OCI-LY1 (cell line): ENCODE results near the gene CYP2C19.

ENCODE experiments used
- H2AFZ ChIP-seq: fragments of 200-600 bp; sonication (generic), shearing (Covaris generic); 2 replicates; pipeline ENCODE4 v1.6.0; 2014; ENCODE audit warnings: antibody characterized with exemption, mild to moderate bottlenecking, low read length
- H3F3A ChIP-seq: fragments of 200-600 bp; sonication (generic), shearing (Covaris generic); 2 replicates; pipeline ENCODE4 v1.6.0; 2014; ENCODE audit warnings: mild to moderate bottlenecking, antibody characterized with exemption, low read length, moderate library complexity; ENCODE audit not compliant: insufficient read depth
- H3K27ac ChIP-seq: fragments of 200-600 bp; sonication (generic); 2 replicates; pipeline ENCODE4 v1.5.1; 2014; ENCODE audit warnings: low read length, mixed run types, mild to moderate bottlenecking, low read depth; ENCODE audit not compliant: poor library complexity, severe bottlenecking
- H3K27me3 ChIP-seq: fragments of 200-600 bp; sonication (generic); 2 replicates; pipeline ENCODE4 v1.6.0; 2014; ENCODE audit warnings: antibody characterized with exemption, mild to moderate bottlenecking, low read length, moderate library complexity; ENCODE audit not compliant: insufficient read depth
- H3K36me3 ChIP-seq: fragments of 200-600 bp; sonication (generic); 2 replicates; pipeline ENCODE4 v1.6.1; 2014; ENCODE audit warnings: mild to moderate bottlenecking, antibody characterized with exemption, low read length, moderate library complexity, mixed read lengths; ENCODE audit not compliant: insufficient read depth
- H3K4me1 ChIP-seq: fragments of 200-600 bp; sonication (generic); 2 replicates; pipeline ENCODE4 v1.5.1; 2014; ENCODE audit warnings: mild to moderate bottlenecking, low read length, moderate library complexity; ENCODE audit not compliant: insufficient read depth, severe bottlenecking
- H3K4me2 ChIP-seq: fragments of 200-600 bp; sonication (generic), shearing (Covaris generic); 2 replicates; pipeline ENCODE4 v1.6.1; 2014; ENCODE audit warnings: low read length
- H3K4me3 ChIP-seq: fragments of 200-600 bp; sonication (generic); 2 replicates; pipeline ENCODE4 v1.5.1; 2014; ENCODE audit warnings: low read length, low read depth, mild to moderate bottlenecking, mixed read lengths; ENCODE audit not compliant: poor library complexity, severe bottlenecking
- H3K79me2 ChIP-seq: fragments of 200-600 bp; shearing (Covaris generic); 2 replicates; pipeline ENCODE4 v1.6.1; 2016; ENCODE audit warnings: mixed run types, low read length, mixed read lengths; ENCODE audit not compliant: insufficient read depth
- H3K9ac ChIP-seq: fragments of 200-600 bp; sonication (generic), shearing (Covaris generic); 2 replicates; pipeline ENCODE4 v1.6.1; 2014; ENCODE audit warnings: mild to moderate bottlenecking, low read length, mixed read lengths
- H3K9me2 ChIP-seq: fragments of 200-600 bp; sonication (generic), shearing (Covaris generic); 2 replicates; pipeline ENCODE4 v1.6.1; 2014; ENCODE audit warnings: low read depth, mild to moderate bottlenecking, low read length, mixed read lengths
- H3K9me3 ChIP-seq: fragments of 200-600 bp; shearing (Covaris generic); 2 replicates; pipeline ENCODE4 v1.6.1; 2014; ENCODE audit warnings: low read length, mixed read lengths
- H4K20me1 ChIP-seq: fragments of 200-600 bp; sonication (generic), shearing (Covaris generic); 2 replicates; pipeline ENCODE4 v1.6.0; 2016; ENCODE audit warnings: mild to moderate bottlenecking, low read length; ENCODE audit not compliant: insufficient read depth
- CTCF ChIP-seq: fragments of 200-600 bp; sonication (generic), shearing (Covaris generic); IDR thresholded peaks from 2 replicates; pipeline ENCODE4 v1.5.1; 2017; ENCODE audit warnings: mild to moderate bottlenecking, antibody characterized with exemption, low read length, moderate library complexity, mixed read lengths
- EZH2 ChIP-seq: fragments of 200-600 bp; sonication (generic), shearing (Covaris generic); IDR thresholded peaks from 2 replicates; pipeline ENCODE4 v1.8.0; 2017; ENCODE audit warnings: borderline replicate concordance, mixed run types, mild to moderate bottlenecking, antibody characterized with exemption, low read length, moderate library complexity, mixed read lengths

The CYP2C19 gene

DNA sequence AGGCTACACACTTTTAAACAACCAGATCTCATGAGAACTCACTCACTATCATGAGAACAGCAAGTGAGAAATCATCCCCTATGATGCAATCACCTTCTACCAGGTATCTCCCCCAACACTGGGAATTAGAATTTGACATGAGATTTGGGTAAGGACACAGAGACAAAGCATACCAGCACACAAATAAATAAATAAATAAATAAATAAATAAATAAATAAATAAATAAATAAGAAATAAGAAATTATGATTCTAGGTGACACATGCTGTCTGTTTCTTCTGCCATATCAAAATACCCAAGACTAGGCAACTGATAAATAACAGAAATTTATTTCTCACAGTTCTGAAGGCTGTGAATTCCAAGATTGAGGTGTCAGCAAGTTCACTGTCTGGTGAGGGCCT is 88.8 kb downstream of the CYP2C19 start:
- TF ChIP-seq EZH2 (no peak), CTCF (no peak)

GRCh38 chr10:94852438-94852837 is 90.0 kb downstream of the CYP2C19 start:
- no peaks in the 10 kb centered on the region for H3K27me3 ChIP-seq
- no peak overlapping the region for H3K9ac ChIP-seq
- no peak overlapping the region for H3K4me2 ChIP-seq

More for the DNA sequence above, 88.8 kb downstream of the CYP2C19 start:
- Histone ChIP-seq H3K4me3 (no peak overlapping the region), H3K4me1 (no peaks in the 10 kb centered on the region), H3K27me3 (no peaks in the 10 kb centered on the region), H3K9me2 (no peaks in the 10 kb centered on the region), H3K4me2 (no peak overlapping the region), H3F3A (no peaks in the 10 kb centered on the region), H3K27ac (no peak overlapping the region), H4K20me1 (no peaks in the 10 kb centered on the region), H3K79me2 (no peaks in the 10 kb centered on the region), H3K36me3 (no peaks in the 10 kb centered on the region), H3K9me3 (no peaks in the 10 kb centered on the region), H3K9ac (no peak overlapping the region), H2AFZ (no peak overlapping the region)

GRCh38 chr10:94853065-94853464 is 90.6 kb downstream of the CYP2C19 start:
- Histone ChIP-seq H3K4me1 (no peaks in the 10 kb centered on the region), H3K4me3 (no peak overlapping the region), H3K27me3 (no peaks in the 10 kb centered on the region), H3K36me3 (no peaks in the 10 kb centered on the region), H3F3A (no peaks in the 10 kb centered on the region), H3K9me2 (no peaks in the 10 kb centered on the region), H3K27ac (no peak overlapping the region), H3K79me2 (no peaks in the 10 kb centered on the region), H3K4me2 (no peak overlapping the region), H3K9me3 (no peaks in the 10 kb centered on the region), H4K20me1 (no peaks in the 10 kb centered on the region), H3K9ac (no peak overlapping the region), H2AFZ (no peak overlapping the region)
- TF ChIP-seq EZH2 (no peak), CTCF (no peak)

More at GRCh38 chr10:94852438-94852837, 90.0 kb downstream of the CYP2C19 start:
- no peaks in the 10 kb centered on the region for H3K4me1 ChIP-seq
- H3K9me2 ChIP-seq = no peaks in the 10 kb centered on the region
- H4K20me1 ChIP-seq = no peaks in the 10 kb centered on the region
- H3F3A ChIP-seq = no peaks in the 10 kb centered on the region
- no peaks in the 10 kb centered on the region for H3K9me3 ChIP-seq
- no peaks in the 10 kb centered on the region for H3K79me2 ChIP-seq
- no peaks in the 10 kb centered on the region for H3K36me3 ChIP-seq
- TF ChIP-seq CTCF = no peak
- TF ChIP-seq EZH2 = no peak
- H3K4me3 ChIP-seq = no peak overlapping the region
- H3K27ac ChIP-seq = no peak overlapping the region
- no peak overlapping the region for H2AFZ ChIP-seq
